Measurements from ENCODE around the gene MPP1. TPM values are rescaled to one million over a fixed set of nuclear protein-coding genes. Genes with fewer than 3 reads are reported as not detected.

MPP1 gene
- total RNA-seq, 2 experiments from 2014 or later, result 22.5 to 24.9 TPM

DNA sequence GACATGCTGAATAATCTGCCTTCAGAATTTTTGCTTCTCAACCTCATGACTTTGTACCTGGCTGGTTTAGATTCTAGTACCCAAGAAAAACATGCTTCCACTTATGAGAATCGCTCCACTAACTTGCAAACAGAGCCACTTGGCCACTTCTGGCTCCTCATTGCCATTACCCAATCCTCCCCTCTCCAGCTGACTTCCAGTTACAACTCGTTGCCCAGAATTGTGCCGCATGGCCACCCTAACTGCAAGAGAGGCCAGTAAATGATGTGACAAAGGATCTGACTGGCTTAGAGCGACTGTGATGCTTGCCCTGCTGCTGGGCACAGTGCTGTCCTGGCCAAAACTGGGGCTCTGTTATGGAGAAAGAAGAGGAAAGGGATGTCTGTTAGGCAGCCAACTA, 46.6 kb downstream of the MPP1 start:
- ATAC-seq (no peak), DNase-seq (no peak)
- CTCF ChIA-PET, result interaction anchor here (0.9 kb wide), 1 partner anchor 9 kb away, joined by 3 read pairs; no protein-coding TSS in a partner anchor
- H3K4me1 Mint-ChIP-seq (ENCODE audit: low read depth), result peaks cover 16% of the 10 kb centered on the region
- H3K27me3 Mint-ChIP-seq, result no peaks in the 10 kb centered on the region
- TF ChIP-seq, protein P1, sequence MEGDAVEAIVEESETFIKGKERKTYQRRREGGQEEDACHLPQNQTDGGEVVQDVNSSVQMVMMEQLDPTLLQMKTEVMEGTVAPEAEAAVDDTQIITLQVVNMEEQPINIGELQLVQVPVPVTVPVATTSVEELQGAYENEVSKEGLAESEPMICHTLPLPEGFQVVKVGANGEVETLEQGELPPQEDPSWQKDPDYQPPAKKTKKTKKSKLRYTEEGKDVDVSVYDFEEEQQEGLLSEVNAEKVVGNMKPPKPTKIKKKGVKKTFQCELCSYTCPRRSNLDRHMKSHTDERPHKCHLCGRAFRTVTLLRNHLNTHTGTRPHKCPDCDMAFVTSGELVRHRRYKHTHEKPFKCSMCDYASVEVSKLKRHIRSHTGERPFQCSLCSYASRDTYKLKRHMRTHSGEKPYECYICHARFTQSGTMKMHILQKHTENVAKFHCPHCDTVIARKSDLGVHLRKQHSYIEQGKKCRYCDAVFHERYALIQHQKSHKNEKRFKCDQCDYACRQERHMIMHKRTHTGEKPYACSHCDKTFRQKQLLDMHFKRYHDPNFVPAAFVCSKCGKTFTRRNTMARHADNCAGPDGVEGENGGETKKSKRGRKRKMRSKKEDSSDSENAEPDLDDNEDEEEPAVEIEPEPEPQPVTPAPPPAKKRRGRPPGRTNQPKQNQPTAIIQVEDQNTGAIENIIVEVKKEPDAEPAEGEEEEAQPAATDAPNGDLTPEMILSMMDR (IDR thresholded peaks at IDR 0.05), result no peak
- no peak overlapping the region for H3K4me3 Mint-ChIP-seq
- intact Hi-C loops (cut with micrococcal nuclease), result no loop called here
- H3K9me3 Mint-ChIP-seq, result no peaks in the 10 kb centered on the region
- POLR2A ChIA-PET, result no interaction called here
- H3K36me3 Mint-ChIP-seq (ENCODE audit: low read depth), result peaks cover 3% of the 10 kb centered on the region
- H3K27ac Mint-ChIP-seq, result no peak overlapping the region

GRCh38 chrX:154751669-154752271, 53.5 kb downstream of the MPP1 start:
- Mint-ChIP-seq H3K4me3 (peak overlapping the region; percentile 65), H3K27me3 (no peaks in the 10 kb centered on the region), H3K9me3 (no peaks in the 10 kb centered on the region), H3K36me3 (ENCODE audit: low read depth) (no peaks in the 10 kb centered on the region), H3K4me1 (ENCODE audit: low read depth) (peaks cover 23% of the 10 kb centered on the region), H3K27ac (peak overlapping the region; percentile 23)
- DNase-seq (no peak), ATAC-seq (no peak)
- intact Hi-C loops (cut with micrococcal nuclease), result no loop called here
- CTCF ChIA-PET, result interaction anchor here (1.1 to 5.8 kb wide), 6 partner anchors 11 to 80 kb away, joined by 3 to 70 read pairs (median 28); partner anchors contain the start of gene DKC1
- POLR2A ChIA-PET, result interaction anchor here (0.6 to 1.5 kb wide), 5 partner anchors 10 to 203 kb away, joined by 3 read pairs; no protein-coding TSS in a partner anchor
- TF ChIP-seq, protein P1 (IDR thresholded peaks at IDR 0.05), result no peak

GRCh38 chrX:154751203-154751668, 54.0 kb downstream of the MPP1 start:
- ChIA-PET CTCF (interaction anchor here (0.9 to 5.8 kb wide), 7 partner anchors 12 to 89 kb away, joined by 3 to 70 read pairs (median 18); partner anchors contain the start of gene DKC1), POLR2A (interaction anchor here (0.6 to 1.5 kb wide), 7 partner anchors 11 to 202 kb away, joined by 3 to 12 read pairs (median 3); partner anchors contain the start of gene DKC1)
- H3K9me3 Mint-ChIP-seq, result no peaks in the 10 kb centered on the region
- DNase-seq (no peak), ATAC-seq (no peak)
- intact Hi-C loops (cut with micrococcal nuclease), result no loop called here
- H3K27me3 Mint-ChIP-seq, result no peaks in the 10 kb centered on the region
- peaks cover 23% of the 10 kb centered on the region for H3K4me1 Mint-ChIP-seq (ENCODE audit: low read depth)
- TF ChIP-seq, protein P1 (IDR thresholded peaks at IDR 0.05), result no peak
- peak overlapping the region; percentile 65 for H3K4me3 Mint-ChIP-seq
- H3K27ac Mint-ChIP-seq, result peak overlapping the region; percentile 23
- no peaks in the 10 kb centered on the region for H3K36me3 Mint-ChIP-seq (ENCODE audit: low read depth)

- DNase-seq, result peak; percentile 51
- ATAC-seq, result peak; percentile 63
- Mint-ChIP-seq H3K27ac (peak within 1 kb of the TSS; percentile 52), H3K27me3 (no peaks in the 10 kb centered on the region), H3K9me3 (no peaks in the 10 kb centered on the region), H3K4me1 (ENCODE audit: low read depth) (peaks cover 25% of the 10 kb centered on the region), H3K4me3 (peak within 1 kb of the TSS; percentile 74), H3K36me3 (ENCODE audit: low read depth) (no peaks in the 10 kb centered on the region)
- intact Hi-C loops (cut with micrococcal nuclease), result no loop called here
- TF ChIP-seq, protein P1 (IDR thresholded peaks at IDR 0.05), result no peak
- ChIA-PET CTCF (interaction anchor here (0.6 to 5.8 kb wide), 12 partner anchors 8 to 91 kb away, joined by 3 to 70 read pairs (median 4); partner anchors contain the start of gene DKC1), POLR2A (interaction anchor here (0.8 to 1.5 kb wide), 4 partner anchors 12 to 76 kb away, joined by 3 to 12 read pairs (median 3); partner anchors contain the start of gene DKC1)
Observed at GRCh38 chrX:154750301-154751202, 54.7 kb downstream of the MPP1 start, which contains the start of gene GAB3. Gene GAB3 (minus strand): TSS chrX:154751077. CDS start chrX:154751025, 52 bp downstream.

Data from activated CD8-positive, alpha-beta T cell treated with anti-CD3 and anti-CD28 coated beads for 36 hours (primary cell).